GM21619 (cell line): ENCODE data around the gene TPPP2.

Experiments used
- ATAC-seq: cut with Tn5 transposase; IDR thresholded peaks from one replicate; pipeline ENCODE4 v1.9.1; 2021; ENCODE audit not compliant: unreplicated experiment

The TPPP2 gene

DNA sequence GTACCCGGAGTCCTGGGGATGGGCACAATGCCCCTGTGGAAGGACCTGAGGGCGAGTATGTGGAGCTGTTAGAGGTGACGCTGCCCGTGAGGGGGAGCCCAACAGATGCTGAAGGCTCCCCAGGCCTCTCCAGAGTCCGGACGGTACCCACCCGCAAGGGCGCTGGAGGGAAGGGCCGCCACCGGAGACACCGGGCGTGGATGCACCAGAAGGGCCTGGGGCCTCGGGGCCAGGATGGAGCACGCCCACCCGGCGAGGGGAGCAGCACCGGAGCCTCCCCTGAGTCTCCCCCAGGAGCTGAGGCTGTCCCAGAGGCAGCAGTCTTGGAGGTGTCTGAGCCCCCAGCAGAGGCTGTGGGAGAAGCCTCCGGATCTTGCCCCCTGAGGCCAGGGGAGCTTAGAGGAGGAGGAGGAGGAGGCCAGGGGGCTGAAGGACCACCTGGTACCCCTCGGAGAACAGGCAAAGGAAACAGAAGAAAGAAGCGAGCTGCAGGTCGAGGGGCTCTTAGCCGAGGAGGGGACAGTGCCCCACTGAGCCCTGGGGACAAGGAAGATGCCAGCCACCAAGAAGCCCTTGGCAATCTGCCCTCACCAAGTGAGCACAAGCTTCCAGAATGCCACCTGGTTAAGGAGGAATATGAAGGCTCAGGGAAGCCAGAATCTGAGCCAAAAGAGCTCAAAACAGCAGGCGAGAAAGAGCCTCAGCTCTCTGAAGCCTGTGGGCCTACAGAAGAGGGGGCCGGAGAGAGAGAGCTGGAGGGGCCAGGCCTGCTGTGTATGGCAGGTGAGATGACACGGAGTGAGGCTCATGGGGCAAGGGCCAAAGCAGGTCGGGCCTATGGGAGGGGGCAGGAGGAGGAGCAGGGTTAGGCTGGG, 44.6 kb downstream of the TPPP2 start:
- ATAC-seq, result no peak

- no peak for ATAC-seq
Measured at GRCh38 chr14:21075719-21076437, 45.9 kb downstream of the TPPP2 start.

GRCh38 chr14:21077672-21078071, 47.7 kb downstream of the TPPP2 start:
- ATAC-seq, result no peak

GRCh38 chr14:21078287-21078686, 48.3 kb downstream of the TPPP2 start:
- no peak for ATAC-seq

- ATAC-seq, result no peak
Measured at GRCh38 chr14:21078726-21079125, 48.7 kb downstream of the TPPP2 start.

DNA sequence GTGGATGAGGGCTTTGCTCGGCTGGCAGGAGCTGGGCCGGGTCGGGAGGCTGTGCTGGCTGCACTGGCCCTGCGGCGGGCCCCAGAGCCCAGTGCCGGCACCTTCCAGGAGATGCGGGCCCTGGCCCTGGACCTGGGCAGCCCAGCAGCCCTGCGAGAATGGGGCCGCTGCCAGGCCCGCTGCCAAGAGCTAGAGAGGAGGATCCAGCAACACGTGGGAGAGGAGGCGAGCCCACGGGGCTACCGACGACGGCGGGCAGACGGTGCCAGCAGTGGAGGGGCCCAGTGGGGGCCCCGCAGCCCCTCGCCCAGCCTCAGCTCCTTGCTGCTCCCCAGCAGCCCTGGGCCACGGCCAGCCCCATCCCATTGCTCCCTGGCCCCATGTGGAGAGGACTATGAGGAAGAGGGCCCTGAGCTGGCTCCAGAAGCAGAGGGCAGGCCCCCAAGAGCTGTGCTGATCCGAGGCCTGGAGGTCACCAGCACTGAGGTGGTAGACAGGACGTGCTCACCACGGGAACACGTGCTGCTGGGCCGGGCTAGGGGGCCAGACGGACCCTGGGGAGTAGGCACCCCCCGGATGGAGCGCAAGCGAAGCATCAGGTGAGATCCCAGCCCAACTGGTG, 51.6 kb downstream of the TPPP2 start:
- no peak for ATAC-seq
